GM08714 (cell line): Measurements from ENCODE around the gene ME2.
"Not testable (repeated sequence)": the region's sequence is repeated elsewhere in the genome, so short reads cannot be mapped to it uniquely, and the experiment has no call there.

ENCODE experiments used
- H3K4me3 ChIP-seq: fragments of 200-500 bp; sonication (Bioruptor generic); 2 replicates; pipeline ENCODE4 v1.5.1; 2014; ENCODE audit warnings: mild to moderate bottlenecking, low read length, inconsistent platforms
- ZNF274 ChIP-seq: IDR thresholded peaks from 2 replicates; pipeline ENCODE4 v1.6.1; 2012; ENCODE audit warnings: mild to moderate bottlenecking, low read depth, low read length

ME2 gene

DNA sequence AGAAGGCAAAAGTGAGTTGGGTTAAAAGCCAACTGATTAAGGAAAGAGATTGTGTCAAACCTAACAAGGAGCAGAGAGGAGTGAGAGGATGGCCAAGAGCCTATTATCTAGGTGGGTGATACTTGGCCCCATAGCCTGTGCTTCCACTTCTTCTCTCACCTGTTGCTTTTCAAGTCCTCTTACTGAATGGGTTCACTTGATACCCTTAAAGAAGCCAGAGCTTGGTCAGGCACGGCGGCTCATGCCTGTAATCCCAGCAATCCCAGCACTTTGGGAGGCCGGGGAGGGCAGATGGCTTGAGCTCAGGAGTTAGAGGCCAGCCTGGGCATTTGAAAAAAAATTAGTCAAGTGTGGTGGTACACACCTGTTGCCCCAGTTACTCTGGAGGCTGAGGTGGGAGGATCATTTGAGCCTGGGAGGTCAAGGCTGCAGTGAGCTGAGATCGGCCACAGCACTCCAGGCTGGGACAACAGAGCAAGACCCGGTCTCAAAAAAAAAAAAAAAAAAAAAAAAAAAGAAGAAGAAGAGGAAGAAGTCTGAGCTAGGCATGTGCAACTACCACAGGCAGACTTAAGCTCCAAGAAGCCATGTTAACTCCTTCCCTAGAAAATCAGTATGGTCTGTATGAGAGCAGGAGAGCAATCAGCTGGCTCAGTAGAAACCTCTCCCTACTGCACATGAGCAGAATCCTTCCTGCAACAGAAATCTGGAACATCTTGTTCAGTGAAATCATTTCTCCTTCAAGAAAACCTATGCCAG lies 28.4 kb upstream of the ME2 start:
- TF ChIP-seq ZNF274, result no peak
- H3K4me3 ChIP-seq, result no peak overlapping the region

DNA sequence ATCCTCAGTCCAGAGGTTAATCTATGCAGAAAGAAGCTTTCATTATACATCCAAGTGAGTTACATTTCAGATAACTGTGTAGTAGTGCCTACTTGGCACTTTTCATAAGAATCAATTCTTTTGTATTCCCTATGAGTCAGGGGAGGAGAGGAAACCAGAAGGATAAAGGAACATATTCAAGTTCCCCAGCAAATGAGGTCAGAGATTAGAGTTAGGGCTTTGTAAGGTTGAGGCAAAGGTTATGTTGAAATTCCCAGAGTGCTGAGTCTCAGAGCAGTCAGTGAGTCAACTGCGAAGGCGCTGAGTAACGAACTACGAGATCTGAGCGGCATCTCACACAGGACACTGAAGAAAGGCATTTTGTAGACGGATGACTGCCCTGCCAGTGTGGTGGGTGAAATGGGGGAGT lies 25.1 kb upstream of the ME2 start:
- H3K4me3 ChIP-seq, result no peak overlapping the region
- TF ChIP-seq ZNF274, result no peak

DNA sequence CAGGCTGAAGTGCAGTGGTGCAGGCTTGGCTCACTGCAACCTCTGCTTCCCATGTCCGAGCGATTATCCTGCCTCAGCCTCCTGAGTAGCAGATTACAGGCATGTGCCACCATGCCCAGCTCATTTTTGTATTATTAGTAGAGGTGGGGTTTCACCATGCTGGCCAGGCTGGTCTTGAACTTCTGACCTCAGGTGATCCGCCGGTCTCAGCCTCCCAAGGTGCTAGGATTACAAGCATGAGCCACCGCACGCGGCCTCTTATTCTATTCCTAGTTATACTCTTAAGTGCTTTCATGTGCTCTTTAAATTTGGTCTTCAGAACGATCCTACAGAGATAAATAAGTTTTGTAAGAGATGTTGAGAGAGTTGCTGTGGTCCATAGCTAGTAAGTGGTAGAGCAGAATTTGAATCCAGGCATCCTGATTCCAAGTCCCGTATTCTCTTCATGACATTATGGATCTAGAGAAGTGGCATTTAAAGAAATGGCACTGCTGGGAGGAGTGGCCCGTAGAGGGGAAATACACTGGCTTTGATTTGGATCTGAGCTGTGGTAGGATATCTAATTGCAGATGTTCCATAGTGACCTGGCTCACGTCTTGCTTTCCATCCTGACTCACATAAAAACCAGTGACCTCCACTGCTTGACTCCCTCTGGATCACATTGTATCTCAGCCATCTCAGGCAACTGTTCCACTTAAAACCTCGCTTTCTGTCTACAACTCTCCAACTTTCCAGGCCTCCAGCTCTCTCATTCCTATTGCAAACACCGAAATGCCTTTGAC lies 22.8 kb upstream of the ME2 start:
- no peak for TF ChIP-seq ZNF274

DNA sequence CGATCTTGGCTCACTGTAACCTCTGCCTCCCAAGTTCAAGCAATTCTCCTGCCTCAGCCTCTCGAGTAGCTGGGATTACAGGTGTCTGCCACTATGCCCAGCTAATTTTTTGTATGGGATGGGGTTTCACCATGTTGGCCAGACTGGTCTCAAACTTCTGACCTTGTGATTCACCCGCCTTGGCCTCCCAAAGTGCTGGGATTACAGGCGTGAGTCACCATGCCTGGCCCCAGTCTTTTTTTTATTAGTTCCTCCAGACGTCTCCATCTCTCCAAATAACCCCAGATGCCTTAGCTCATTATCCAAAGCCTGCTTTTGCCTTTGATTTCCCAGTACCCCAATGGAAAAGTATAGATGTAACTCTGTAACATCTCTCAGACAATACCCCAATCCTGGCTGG lies 21.8 kb upstream of the ME2 start:
- not testable (repeated sequence) for H3K4me3 ChIP-seq

More for the DNA sequence above, 22.8 kb upstream of the ME2 start:
- no peak overlapping the region for H3K4me3 ChIP-seq

DNA sequence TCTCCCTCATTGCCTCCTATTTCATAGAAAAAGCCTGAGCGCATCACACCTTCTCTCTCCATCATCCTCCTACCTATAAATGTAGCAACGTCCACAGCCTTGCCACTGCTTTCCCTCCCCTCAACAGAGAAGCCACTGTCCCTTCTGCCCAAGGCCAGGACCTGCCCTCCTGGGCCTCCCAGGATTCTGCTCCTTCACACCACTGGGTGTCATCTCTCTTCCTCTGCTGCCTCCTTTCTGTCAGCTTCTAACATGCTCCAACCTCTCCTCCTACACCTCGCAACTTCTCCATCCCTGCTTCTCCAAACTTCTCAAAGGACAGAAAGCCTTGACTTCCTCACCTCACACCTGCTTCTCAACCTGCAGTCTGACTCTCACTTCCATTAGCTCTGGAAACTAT lies 21.2 kb upstream of the ME2 start:
- TF ChIP-seq ZNF274, result no peak
- H3K4me3 ChIP-seq, result no peak overlapping the region

DNA sequence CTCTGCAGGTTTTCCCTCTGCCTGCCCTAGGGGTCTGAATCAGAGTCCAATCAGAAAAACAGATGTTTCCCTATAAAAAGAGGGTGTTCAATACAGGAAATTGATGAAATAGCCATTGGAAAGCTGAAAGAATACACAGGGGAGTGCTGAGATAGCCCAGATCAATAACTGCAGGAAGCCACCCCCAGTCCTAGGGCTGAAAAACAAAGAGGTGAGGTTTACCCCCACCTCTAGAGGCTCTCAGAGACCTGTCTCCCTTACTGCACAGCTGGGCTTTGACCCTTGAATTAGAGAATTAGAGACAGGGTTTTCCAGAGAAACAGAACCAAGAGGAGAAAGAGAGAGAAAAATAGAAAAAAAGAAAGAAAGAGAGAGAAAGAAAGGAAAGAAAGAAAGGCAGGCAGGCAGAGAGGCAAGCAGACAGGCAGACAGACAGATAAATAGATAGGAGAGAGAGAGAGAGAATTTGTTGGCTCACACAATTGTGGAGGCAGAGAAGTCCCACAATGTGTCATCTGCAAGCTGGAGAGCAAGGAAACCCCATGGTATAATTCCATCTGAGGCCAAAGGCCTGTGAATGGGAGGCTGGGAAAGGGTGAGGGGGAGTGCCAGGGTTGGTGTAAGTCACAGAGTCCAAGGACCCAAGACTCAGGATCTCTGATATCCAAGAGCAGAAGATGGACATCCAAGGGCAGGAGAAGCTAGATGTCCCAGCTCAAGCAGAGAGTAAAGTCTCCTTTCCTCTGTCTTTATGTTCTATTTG lies 18.9 kb upstream of the ME2 start:
- no peak for TF ChIP-seq ZNF274
- H3K4me3 ChIP-seq, result no peak overlapping the region

DNA sequence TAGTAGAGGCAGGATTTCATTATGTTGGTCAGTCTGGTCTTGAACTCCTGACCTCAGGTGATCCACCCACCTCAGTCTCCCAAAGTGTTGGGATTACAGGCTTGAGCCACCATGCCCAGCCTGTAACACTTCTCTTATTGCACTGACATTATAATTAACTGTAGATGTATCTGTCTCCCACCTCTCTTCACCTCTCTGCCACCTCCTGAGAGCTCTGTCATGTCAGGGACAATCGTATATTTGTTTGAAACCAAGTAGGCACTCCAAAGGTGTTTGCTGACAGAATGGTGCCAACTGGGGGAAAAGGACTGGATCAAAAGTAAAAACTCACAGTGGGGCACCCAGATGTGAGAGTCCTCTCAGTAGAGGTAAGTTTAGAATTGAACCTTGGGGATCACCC lies 17.3 kb upstream of the ME2 start:
- no peak overlapping the region for H3K4me3 ChIP-seq
- TF ChIP-seq ZNF274, result no peak

DNA sequence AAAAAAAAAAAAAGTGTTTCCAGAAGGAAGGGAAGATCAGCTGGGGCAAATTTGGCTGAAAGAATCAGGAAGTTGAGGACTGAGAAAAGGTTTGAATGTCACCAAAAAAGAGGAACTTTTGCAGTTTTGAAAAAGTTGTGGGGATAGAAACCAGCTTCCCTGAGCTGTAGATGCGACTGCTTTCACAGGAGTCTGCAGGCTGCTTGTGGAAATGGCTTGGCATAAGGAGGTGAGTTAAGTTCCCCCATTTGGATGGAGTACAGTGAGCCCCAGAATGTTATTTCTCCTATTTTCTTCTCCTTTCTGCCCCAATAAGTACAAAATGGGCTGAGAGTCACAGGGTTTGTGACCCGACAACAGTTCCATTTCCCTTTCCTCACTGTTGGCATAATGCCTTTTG lies 16.5 kb upstream of the ME2 start:
- no peak for TF ChIP-seq ZNF274
- no peak overlapping the region for H3K4me3 ChIP-seq

DNA sequence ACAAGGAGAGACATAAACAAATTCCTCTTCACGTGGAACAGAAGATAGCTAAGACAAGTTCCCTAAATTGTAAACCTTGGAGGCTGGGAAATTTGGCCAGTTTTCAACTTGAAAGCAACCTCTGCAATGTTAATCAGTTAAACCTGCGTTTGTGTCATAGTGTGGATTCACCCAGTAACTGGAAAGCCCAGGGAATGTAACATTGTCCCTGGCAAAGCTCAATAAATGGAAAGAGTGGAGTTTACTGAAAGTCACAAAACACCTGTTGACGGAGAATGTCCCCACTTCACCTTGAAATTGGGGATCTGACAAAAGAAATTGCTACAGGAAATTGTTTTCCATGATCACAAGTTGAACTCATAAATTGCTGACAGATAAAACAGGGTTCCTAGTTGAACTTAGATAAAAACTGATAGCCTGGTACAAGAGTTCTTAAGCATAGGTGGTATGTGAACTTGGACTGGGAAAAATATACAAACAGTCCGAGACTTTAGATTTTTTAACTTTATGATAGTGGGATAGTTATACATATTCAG lies 15.0 kb upstream of the ME2 start:
- no peak overlapping the region for H3K4me3 ChIP-seq
- no peak for TF ChIP-seq ZNF274

DNA sequence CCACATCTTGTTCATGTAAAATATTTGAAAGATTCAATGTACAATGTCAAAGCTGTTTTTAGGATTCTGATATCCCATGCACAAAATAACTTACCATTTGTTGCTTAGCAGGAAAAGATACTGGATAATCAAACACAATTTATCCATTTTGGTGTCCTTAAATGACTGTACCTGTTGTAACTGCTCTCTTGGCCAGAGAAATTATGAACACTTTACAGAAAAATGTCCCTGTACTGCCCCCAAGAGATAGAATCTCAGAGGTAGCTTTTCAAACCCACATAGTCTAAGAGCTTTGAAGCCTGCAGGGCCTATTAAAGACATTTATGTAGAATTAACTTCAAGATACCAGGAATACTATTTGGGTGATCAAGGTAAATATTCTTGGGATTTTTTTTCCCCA lies 12.2 kb upstream of the ME2 start:
- H3K4me3 ChIP-seq, result no peak overlapping the region
- no peak for TF ChIP-seq ZNF274

DNA sequence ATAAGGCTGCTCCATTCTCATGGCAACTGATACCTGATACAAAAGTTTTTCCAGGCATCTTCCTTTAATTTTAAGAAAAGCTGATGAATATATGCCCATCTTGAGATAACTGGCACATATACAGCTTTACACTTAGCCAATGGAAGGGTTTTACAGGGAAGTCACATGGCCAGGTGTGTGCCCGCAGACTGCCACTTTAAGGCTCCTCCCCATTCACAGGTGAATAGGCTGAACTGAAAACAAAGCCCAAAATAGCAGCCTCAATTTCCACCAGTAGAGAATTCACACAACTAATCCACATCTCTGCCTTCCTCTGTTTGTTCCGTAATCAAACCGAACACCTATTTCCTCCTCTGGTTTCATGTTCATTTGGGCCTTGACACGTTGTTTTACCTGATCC lies 9.8 kb upstream of the ME2 start:
- no peak for TF ChIP-seq ZNF274
- H3K4me3 ChIP-seq, result no peak overlapping the region

DNA sequence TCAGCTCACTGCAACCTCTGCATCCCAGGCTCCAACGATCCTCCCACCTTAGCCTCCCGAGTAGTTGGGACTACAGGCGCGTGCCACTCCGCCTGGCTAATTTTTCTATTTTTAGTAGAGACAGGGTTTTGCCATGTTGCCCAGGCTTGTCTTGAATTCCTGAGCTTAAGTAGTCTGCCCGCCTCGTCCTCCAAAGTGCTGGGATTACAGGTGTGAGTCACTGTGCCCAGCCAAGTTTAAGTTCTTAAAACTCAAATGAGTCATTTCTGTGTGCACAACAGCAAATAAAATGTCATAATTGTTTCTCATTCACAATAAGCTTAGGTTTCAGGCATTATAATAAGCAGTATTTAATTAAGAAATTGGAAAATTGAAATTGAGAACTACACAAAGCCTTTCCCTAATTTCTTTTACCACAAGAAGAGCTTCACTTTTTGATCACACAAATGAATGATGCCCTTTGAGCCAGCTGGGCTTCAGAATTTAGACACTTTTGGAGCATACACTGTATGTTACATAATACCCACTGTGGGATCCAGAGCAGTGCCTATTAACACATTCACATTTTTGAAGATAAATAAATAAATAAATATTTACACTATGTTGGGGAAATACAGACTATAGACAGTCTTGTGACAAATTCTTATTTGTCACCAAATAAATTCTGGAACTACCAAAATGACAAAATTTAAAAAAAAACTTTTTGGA lies 8.6 kb upstream of the ME2 start:
- no peak for TF ChIP-seq ZNF274
- H3K4me3 ChIP-seq, result no peak overlapping the region

DNA sequence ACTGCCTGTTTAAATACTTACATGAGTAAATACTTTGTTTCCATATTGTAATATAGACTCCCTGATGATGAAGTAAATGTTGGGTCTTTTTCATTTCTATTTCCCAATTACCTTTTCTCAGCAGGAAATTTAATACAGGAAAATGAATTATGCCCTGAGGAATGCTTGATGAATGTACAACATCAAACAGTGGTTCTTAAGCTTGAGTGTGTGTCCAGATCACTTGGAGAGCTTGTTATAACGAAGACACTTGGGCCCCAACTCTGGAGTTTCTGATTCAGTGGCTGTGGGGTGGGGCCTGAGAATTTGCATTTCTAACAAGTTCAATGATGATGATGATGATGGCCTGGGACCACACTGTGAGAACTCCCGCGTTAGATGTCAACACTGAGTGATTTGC lies 7.1 kb upstream of the ME2 start:
- H3K4me3 ChIP-seq, result no peak overlapping the region

DNA sequence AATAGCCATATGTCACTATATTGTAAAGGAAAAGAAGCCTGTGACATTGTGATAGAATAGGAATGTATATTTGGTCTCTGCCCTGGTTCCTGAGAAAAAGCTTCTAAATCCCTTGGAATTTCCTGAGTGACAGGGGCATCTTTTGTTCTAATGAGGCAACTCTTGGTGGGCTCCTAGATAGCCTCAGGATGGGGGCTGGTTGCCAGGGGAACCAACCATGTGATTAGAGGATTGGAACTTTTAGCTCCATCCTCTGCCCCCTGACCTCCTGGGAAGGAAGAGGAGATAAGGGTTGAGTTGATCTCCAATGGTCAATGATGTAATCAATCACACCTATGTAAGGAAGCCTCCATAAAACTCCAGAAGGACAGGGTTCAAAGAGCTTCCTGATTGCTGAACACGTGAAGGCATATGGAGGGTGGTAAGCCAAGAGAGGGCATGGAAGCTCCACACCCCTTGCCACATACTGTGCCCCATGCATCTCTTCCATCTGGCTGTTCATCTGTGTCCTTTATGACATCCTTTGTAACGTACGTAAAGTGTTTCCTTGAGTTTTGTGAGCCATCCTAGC lies 2.9 kb upstream of the ME2 start:
- no peak overlapping the region for H3K4me3 ChIP-seq
- no peak for TF ChIP-seq ZNF274

More for the DNA sequence above, 7.1 kb upstream of the ME2 start:
- no peak for TF ChIP-seq ZNF274
